Measurements from ENCODE around the gene POLH. TPM values are rescaled to one million over a fixed set of nuclear protein-coding genes. Genes with fewer than 3 reads are reported as not detected.
"Not testable (repeated sequence)": the region's sequence is repeated elsewhere in the genome, so short reads cannot be mapped to it uniquely, and the experiment has no call there.

POLH gene
- polyA plus RNA-seq, 1 donor = 10.1 TPM

- DNase-seq (ENCODE audit: low read depth) = no peak
Measured at GRCh38 chr6:43630980-43631619, 55.1 kb downstream of the POLH start.

GRCh38 chr6:43633002-43633401 is 57.0 kb downstream of the POLH start:
- DNase-seq (ENCODE audit: low read depth) = not testable (repeated sequence)

- DNase-seq (ENCODE audit: low read depth) = no peak
Measured at GRCh38 chr6:43634702-43635303, 58.8 kb downstream of the POLH start.

GRCh38 chr6:43635387-43636307 is 59.7 kb downstream of the POLH start, which contains the start of gene MAD2L1BP:
Gene MAD2L1BP, plus strand, starts transcription at chr6:43635840. Its CDS starts 36 bp downstream, at chr6:43635876.
- DNase-seq (ENCODE audit: low read depth) = peak; percentile 63

- DNase-seq (ENCODE audit: low read depth) = no peak
Measured at GRCh38 chr6:43636308-43636659, 60.3 kb downstream of the POLH start.

GRCh38 chr6:43639984-43640800 is 64.2 kb downstream of the POLH start:
- no peak for DNase-seq (ENCODE audit: low read depth)

- no peak for DNase-seq (ENCODE audit: low read depth)
Measured at GRCh38 chr6:43644940-43645612, 69.1 kb downstream of the POLH start, which contains the start of gene RSPH9. Gene RSPH9, plus strand, starts transcription at chr6:43645036. Its CDS starts 63 bp downstream, at chr6:43645099.

GRCh38 chr6:43645613-43645964 is 69.6 kb downstream of the POLH start:
- no peak for DNase-seq (ENCODE audit: low read depth)

GRCh38 chr6:43647613-43648012 is 71.6 kb downstream of the POLH start:
- no peak for DNase-seq (ENCODE audit: low read depth)

- DNase-seq (ENCODE audit: low read depth) = no peak
Measured at GRCh38 chr6:43648248-43648647, 72.3 kb downstream of the POLH start.

- not testable (repeated sequence) for DNase-seq (ENCODE audit: low read depth)
Measured at GRCh38 chr6:43652822-43653221, 76.8 kb downstream of the POLH start.

GRCh38 chr6:43657221-43657802 is 81.3 kb downstream of the POLH start:
- DNase-seq (ENCODE audit: low read depth) = no peak

GRCh38 chr6:43658161-43658560 is 82.2 kb downstream of the POLH start:
- DNase-seq (ENCODE audit: low read depth) = no peak

GRCh38 chr6:43662948-43663347 is 87.0 kb downstream of the POLH start:
- not testable (repeated sequence) for DNase-seq (ENCODE audit: low read depth)

Other genes starting within 250 kb of the POLH start
- gene ZNF318, start 206.5 kb upstream of the POLH start, polyA plus RNA-seq (ENCODE audit: insufficient read length) = 14.2 TPM
- 14.7 TPM for gene ABCC10, start 148.6 kb upstream of the POLH start, polyA plus RNA-seq (ENCODE audit: insufficient read length)
- gene DLK2, start 120.6 kb upstream of the POLH start, polyA plus RNA-seq (ENCODE audit: insufficient read length) = 2.8 TPM
- gene TJAP1, start 98.6 kb upstream of the POLH start, polyA plus RNA-seq (ENCODE audit: insufficient read length) = 28.2 TPM
- 0.16 TPM for gene LRRC73, start 65.8 kb upstream of the POLH start, polyA plus RNA-seq (ENCODE audit: insufficient read length)
- 80.7 TPM for gene YIPF3, start 59.3 kb upstream of the POLH start, polyA plus RNA-seq (ENCODE audit: insufficient read length)
- gene POLR1C, start 59.1 kb upstream of the POLH start, polyA plus RNA-seq (ENCODE audit: insufficient read length) = 14.3 TPM
- gene XPO5, start 147 bp upstream of the POLH start, polyA plus RNA-seq (ENCODE audit: insufficient read length) = 25.7 TPM
- gene GTPBP2, start 53.1 kb downstream of the POLH start, polyA plus RNA-seq (ENCODE audit: insufficient read length) = 37.1 TPM
- gene MAD2L1BP, start 59.7 kb downstream of the POLH start, polyA plus RNA-seq (ENCODE audit: insufficient read length) = 16.4 TPM
- gene RSPH9, start 68.9 kb downstream of the POLH start, polyA plus RNA-seq (ENCODE audit: insufficient read length) = 0.51 TPM
- gene MRPS18A, start 111.6 kb downstream of the POLH start, polyA plus RNA-seq (ENCODE audit: insufficient read length) = 30.4 TPM
- gene VEGFA, start 194.0 kb downstream of the POLH start, polyA plus RNA-seq (ENCODE audit: insufficient read length) = 82.4 TPM

All from forelimb muscle (tissue), 1 donor.